Esophagus (tissue), 2 donors: Measurements from ENCODE around the gene MYOG. TPM values are rescaled to one million over a fixed set of nuclear protein-coding genes. Genes with fewer than 3 reads are reported as not detected.

ENCODE experiments used
- H3K27ac ChIP-seq, 2 donors: one replicate each; pipeline ENCODE4 v1.5.1; 2013; ENCODE audit warnings: low read depth in 2 of 2, mild to moderate bottlenecking in 2 of 2, inconsistent platforms in 1 of 2, low read length in 1 of 2, moderate library complexity in 1 of 2
- H3K27me3 ChIP-seq, 2 donors: one replicate each; pipeline ENCODE4 v1.6.1; 2013; ENCODE audit warnings: low read length in 2 of 2, control low read depth in 1 of 2, mild to moderate bottlenecking in 1 of 2; ENCODE audit not compliant: insufficient read depth in 2 of 2, control insufficient read depth in 1 of 2
- H3K36me3 ChIP-seq, 2 donors: one replicate each; pipeline ENCODE4 v1.6.1; 2013; ENCODE audit warnings: low read length in 1 of 2; ENCODE audit not compliant: control insufficient read depth in 2 of 2, insufficient read depth in 2 of 2
- H3K4me1 ChIP-seq, 2 donors: one replicate each; pipeline ENCODE4 v1.6.1; 2013; ENCODE audit warnings: low read length in 1 of 2; ENCODE audit not compliant: control insufficient read depth in 2 of 2, insufficient read depth in 2 of 2
- H3K4me3 ChIP-seq, 2 donors: one replicate each; pipeline ENCODE4 v1.5.1; 2013; ENCODE audit warnings: low read length in 2 of 2, mild to moderate bottlenecking in 2 of 2, low read depth in 1 of 2, moderate library complexity in 1 of 2
- H3K9me3 ChIP-seq, 2 donors: one replicate each; pipeline ENCODE4 v1.6.1; 2013; ENCODE audit warnings: mild to moderate bottlenecking in 2 of 2, low read depth in 1 of 2, low read length in 1 of 2, moderate library complexity in 1 of 2; ENCODE audit not compliant: control insufficient read depth in 2 of 2, insufficient read depth in 1 of 2
- WGBS, 2 donors: extraction: QIAGEN DNeasy Blood & Tissue Kit; methylation state at CpG; one replicate each; pipeline ENCODE4 v1.1.7; 2013; 5-methylcytosine and 5-hydroxymethylcytosine counted together
- polyA plus RNA-seq, 2 donors: library from polyadenylated mRNA; stranded (reverse); fragments of 200-250 nt; gene quantifications; one replicate each; pipeline ENCODE4 v1.2.3, GENCODE V29; 2013
- donor health status: healthy with polysubstance abuse.
- donor health status: Bipolar disorder and iron deficiency.

MYOG gene
- polyA plus RNA-seq, 2 donors: not detected

GRCh38 chr1:203049576-203050180 lies 36.1 kb downstream of the MYOG start:
- Histone ChIP-seq H3K27ac (no peak overlapping the region), H3K9me3 (no peaks in the 10 kb centered on the region), H3K36me3 (no peaks in the 10 kb centered on the region), H3K27me3 (no peaks in the 10 kb centered on the region), H3K4me1 (no peaks in the 10 kb centered on the region), H3K4me3 (no peak overlapping the region)
- WGBS, 2 donors: 82 to 88% methylated on average over 14 of the region's 14 CpGs

GRCh38 chr1:203049077-203049476 lies 36.7 kb downstream of the MYOG start:
- no peaks in the 10 kb centered on the region for H3K4me1 ChIP-seq
- no peaks in the 10 kb centered on the region for H3K9me3 ChIP-seq
- H3K4me3 ChIP-seq: no peak overlapping the region
- H3K36me3 ChIP-seq: no peaks in the 10 kb centered on the region
- WGBS, 2 donors: 79 to 86% methylated on average over 4 of the region's 4 CpGs
- no peaks in the 10 kb centered on the region for H3K27me3 ChIP-seq
- H3K27ac ChIP-seq: no peak overlapping the region

- WGBS, 2 donors: 59 to 61% methylated on average over 23 of the region's 23 CpGs
- Histone ChIP-seq H3K27ac (no peak overlapping the region), H3K4me3 (no peak overlapping the region), H3K9me3 (no peaks in the 10 kb centered on the region), H3K36me3 (no peaks in the 10 kb centered on the region), H3K4me1 (no peaks in the 10 kb centered on the region), H3K27me3 (no peaks in the 10 kb centered on the region)
Observed at GRCh38 chr1:203048555-203049051, 37.2 kb downstream of the MYOG start.

- no peaks in the 10 kb centered on the region for H3K9me3 ChIP-seq
- no peaks in the 10 kb centered on the region for H3K4me1 ChIP-seq
- H3K36me3 ChIP-seq: no peaks in the 10 kb centered on the region
- H3K27me3 ChIP-seq: no peaks in the 10 kb centered on the region
- WGBS, 2 donors: 64 to 82% methylated on average over 8 to 11 of the region's 11 CpGs
- no peak overlapping the region for H3K27ac ChIP-seq
- H3K4me3 ChIP-seq: no peak overlapping the region
Observed at GRCh38 chr1:203048086-203048485, 37.7 kb downstream of the MYOG start.

GRCh38 chr1:203046984-203047630 lies 38.7 kb downstream of the MYOG start:
- no peaks in the 10 kb centered on the region for H3K27me3 ChIP-seq
- WGBS, 2 donors: 34 to 44% methylated on average over 15 of the region's 15 CpGs

GRCh38 chr1:203045821-203046594 lies 39.8 kb downstream of the MYOG start:
- no peaks in the 10 kb centered on the region for H3K4me1 ChIP-seq
- no peaks in the 10 kb centered on the region for H3K9me3 ChIP-seq
- H3K27me3 ChIP-seq: no peaks in the 10 kb centered on the region
- no peak overlapping the region for H3K27ac ChIP-seq
- 75 to 81% methylated on average over 16 of the region's 16 CpGs for WGBS, 2 donors
- no peaks in the 10 kb centered on the region for H3K36me3 ChIP-seq
- H3K4me3 ChIP-seq: no peak overlapping the region

More at GRCh38 chr1:203046984-203047630, 38.7 kb downstream of the MYOG start:
- H3K9me3 ChIP-seq: no peaks in the 10 kb centered on the region
- H3K36me3 ChIP-seq: no peaks in the 10 kb centered on the region
- no peak overlapping the region for H3K27ac ChIP-seq
- no peak overlapping the region for H3K4me3 ChIP-seq
- no peaks in the 10 kb centered on the region for H3K4me1 ChIP-seq

GRCh38 chr1:203045336-203045735 lies 40.5 kb downstream of the MYOG start:
- no peak overlapping the region for H3K4me3 ChIP-seq
- 90 to 93% methylated on average over 17 of the region's 17 CpGs for WGBS, 2 donors
- H3K27ac ChIP-seq: no peak overlapping the region
- no peaks in the 10 kb centered on the region for H3K4me1 ChIP-seq
- no peaks in the 10 kb centered on the region for H3K36me3 ChIP-seq
- H3K9me3 ChIP-seq: no peaks in the 10 kb centered on the region
- H3K27me3 ChIP-seq: no peaks in the 10 kb centered on the region

- no peaks in the 10 kb centered on the region for H3K36me3 ChIP-seq
- no peak overlapping the region for H3K27ac ChIP-seq
- no peak overlapping the region for H3K4me3 ChIP-seq
- 85 to 91% methylated on average over 7 of the region's 7 CpGs for WGBS, 2 donors
- H3K9me3 ChIP-seq: no peaks in the 10 kb centered on the region
- H3K27me3 ChIP-seq: no peaks in the 10 kb centered on the region
- H3K4me1 ChIP-seq: no peaks in the 10 kb centered on the region
Observed at GRCh38 chr1:203044546-203045250, 41.1 kb downstream of the MYOG start.

GRCh38 chr1:203043830-203044545 lies 41.8 kb downstream of the MYOG start:
- no peak overlapping the region for H3K4me3 ChIP-seq
- H3K36me3 ChIP-seq: no peaks in the 10 kb centered on the region
- H3K27me3 ChIP-seq: no peaks in the 10 kb centered on the region
- H3K27ac ChIP-seq: no peak overlapping the region
- H3K9me3 ChIP-seq: no peaks in the 10 kb centered on the region
- WGBS, 2 donors: 93 to 94% methylated on average over 14 of the region's 14 CpGs
- no peaks in the 10 kb centered on the region for H3K4me1 ChIP-seq
